ENCODE results near the gene FGD3.

DNA sequence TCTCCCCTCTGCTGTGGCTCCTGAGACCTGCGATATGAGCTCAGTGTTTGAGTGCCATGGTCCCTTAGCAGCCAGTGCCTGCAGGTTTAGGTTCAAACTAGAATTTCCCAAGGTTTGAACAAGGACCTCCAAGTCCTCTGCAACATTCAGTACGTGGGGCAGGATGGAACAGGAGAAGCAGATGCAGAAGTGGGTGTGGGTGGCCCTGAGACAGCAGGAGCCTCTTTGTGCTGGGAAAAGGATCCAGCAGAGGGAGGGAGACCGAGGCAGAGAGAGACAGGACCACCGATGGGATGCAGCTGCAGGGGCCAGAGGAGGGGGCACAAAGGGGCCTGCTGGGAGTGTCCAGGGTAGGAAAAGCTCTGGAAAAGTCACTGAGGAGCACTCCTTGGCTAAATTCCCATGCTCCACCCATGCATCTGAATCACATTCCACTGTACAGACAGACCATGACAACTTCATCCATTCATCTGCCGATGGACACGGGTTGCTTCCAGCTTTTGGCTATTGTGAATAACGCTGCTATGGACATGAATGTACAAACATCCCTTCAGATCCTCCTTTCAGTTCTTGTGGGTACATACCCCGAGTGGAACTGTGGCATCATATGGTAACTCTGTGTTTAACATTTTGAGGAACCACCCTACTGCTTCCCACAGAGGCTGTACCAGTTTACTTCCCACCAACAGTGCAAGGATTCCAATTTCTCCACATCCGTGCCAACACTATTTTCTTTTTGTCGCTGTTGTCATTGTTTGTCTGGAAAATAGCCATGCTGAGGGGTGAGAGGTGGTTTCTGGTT lies 84.5 kb downstream of the FGD3 start:
- TF ChIP-seq CTCF (IDR thresholded peaks at IDR 0.05) = no peak
- no peak for TF ChIP-seq POLR2A (IDR thresholded peaks at IDR 0.05)

Measured in testis (tissue), 2 donors.